Measurements from ENCODE around the gene HOXA2.

HOXA2 gene

DNA sequence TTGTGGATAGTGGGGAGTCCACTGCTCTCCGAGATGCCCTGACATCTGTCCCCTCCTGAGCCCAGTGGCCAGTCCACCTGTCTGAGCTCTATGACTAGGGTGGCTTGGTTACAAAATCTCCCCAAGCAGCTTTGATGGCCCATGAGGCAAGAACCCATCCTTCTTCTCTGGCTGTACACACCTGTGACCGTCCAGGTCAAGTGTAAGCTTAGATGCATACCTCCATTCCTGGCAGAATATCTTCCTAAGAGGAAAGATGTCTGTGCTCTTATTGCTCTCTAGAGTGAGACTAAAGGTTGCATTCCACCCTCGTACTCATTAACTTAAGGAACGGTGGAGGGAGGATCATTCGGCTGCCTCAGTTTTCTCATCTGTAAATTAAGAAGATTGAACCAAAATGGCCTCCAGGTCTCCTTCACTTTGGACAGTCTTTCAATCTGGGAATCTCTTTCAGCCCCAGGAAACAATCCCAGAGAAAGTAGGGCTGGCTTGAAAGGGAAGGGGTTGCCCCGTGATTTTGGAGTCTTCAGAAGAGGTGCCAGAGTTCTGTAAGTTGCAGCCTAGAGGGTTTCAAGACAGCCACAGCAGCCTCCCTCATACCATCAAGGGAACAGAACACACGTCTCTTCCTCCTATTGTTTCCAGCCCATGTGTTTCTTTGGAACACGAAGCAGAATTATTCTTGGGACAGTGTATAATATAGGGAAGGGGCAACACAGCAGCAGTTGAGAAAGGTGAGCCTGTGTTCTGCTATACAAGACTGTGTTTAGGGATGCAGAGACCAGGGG, 22.6 kb upstream of the HOXA2 start:
- no peak for DNase-seq (ENCODE audit: low read depth)

DNA sequence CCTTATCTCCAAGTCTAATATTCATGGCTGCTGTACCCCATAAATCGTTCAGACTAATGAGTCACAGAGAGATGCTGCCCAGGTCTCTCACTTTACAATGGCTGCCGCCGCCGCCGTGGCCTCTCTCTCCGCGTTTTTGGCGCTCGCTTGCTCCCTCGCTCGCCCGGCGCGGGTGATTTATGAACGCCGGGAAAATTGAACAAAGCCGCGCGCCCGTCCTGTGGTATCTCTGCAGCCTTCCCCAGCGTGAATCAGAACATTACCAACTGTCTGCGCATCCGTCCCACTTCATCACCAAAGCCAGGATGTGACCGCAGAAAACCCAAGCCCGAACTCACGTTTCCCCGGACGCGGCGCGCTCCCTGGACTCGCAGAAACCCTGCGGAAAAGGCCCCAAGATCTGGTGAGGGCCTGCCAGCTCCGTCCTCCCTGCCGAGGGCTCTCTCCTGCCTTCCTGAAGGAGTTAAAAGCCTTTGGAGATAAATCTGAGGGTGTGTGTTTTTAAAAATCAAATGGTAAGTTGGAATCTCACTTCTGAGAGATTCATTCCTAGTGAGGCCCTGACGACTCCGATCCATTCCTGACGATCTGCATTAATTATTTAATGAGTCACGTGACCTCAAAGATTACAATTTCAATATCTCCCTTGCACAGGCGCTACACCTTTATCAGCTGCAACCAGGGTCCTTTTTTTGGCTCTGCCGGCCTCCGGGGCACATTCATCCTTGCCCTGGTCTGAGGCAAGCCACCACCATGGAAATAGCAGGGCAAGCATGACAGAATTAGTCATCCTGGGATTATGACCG, 21.8 kb upstream of the HOXA2 start:
- no peak for DNase-seq (ENCODE audit: low read depth)

- no peak for DNase-seq (ENCODE audit: low read depth)
Observed at GRCh38 chr7:27123477-27124053, 21.1 kb upstream of the HOXA2 start.

- no peak for DNase-seq (ENCODE audit: low read depth)
Observed at GRCh38 chr7:27123007-27123476, 20.6 kb upstream of the HOXA2 start.

- DNase-seq (ENCODE audit: low read depth), result no peak
Observed at GRCh38 chr7:27122077-27122910, 19.8 kb upstream of the HOXA2 start.

GRCh38 chr7:27121684-27122076, 19.2 kb upstream of the HOXA2 start:
- DNase-seq (ENCODE audit: low read depth), result no peak

DNA sequence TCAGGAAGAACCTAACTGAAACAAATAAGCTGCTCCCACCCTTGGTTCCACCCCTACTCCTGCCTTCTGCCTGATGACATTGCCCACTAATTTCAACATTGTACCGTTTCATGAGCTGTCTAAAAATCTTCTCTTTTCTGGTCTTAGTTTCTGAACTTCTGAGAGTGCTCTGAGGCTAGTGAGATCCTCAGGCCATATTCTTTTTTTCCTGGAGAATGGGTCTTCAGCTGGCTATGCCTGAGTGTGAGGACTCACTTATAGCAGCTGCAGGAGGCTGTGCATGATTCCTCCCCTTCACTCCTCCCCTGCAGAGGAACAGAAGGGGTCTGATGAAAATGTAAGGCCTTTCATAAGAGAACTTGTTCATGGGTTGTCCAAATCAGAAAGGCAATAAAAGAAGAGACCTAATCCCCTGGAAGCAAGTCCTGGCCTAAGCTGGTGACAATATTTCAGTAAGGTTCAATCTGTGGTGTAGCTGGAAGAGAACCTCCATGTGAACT, 17.0 kb upstream of the HOXA2 start:
- DNase-seq (ENCODE audit: low read depth), result no peak

GRCh38 chr7:27118580-27118979, 16.1 kb upstream of the HOXA2 start:
- no peak for DNase-seq (ENCODE audit: low read depth)

DNA sequence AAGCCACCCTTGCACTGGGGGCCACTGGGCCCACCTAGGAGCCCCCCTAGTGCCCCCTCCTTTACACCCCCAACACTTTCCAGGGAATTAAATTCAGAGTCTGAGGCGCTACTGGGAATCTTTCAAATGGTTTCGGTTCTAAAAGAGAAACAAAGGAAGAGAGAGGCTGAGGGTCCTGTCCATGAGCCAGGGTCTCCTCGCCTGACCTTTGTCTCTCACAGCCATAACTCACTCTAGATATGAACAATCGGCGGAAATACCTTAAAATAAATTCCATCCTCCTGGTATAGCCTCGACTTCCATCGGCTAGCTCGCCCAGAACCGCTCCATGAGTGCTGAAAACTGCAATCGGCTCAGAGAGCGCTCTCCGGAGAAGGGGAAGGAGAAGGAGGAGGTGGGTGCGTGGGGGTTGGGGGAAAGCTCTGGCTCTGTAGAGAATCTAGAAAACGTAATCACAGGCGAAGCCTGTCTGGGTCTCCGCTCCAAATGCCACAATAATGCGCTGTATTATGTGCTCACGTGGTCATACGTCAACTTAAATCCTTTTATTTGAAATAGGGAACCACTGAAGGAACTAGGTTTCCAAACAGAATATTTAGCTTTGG, 15.5 kb upstream of the HOXA2 start:
- DNase-seq (ENCODE audit: low read depth), result no peak

DNA sequence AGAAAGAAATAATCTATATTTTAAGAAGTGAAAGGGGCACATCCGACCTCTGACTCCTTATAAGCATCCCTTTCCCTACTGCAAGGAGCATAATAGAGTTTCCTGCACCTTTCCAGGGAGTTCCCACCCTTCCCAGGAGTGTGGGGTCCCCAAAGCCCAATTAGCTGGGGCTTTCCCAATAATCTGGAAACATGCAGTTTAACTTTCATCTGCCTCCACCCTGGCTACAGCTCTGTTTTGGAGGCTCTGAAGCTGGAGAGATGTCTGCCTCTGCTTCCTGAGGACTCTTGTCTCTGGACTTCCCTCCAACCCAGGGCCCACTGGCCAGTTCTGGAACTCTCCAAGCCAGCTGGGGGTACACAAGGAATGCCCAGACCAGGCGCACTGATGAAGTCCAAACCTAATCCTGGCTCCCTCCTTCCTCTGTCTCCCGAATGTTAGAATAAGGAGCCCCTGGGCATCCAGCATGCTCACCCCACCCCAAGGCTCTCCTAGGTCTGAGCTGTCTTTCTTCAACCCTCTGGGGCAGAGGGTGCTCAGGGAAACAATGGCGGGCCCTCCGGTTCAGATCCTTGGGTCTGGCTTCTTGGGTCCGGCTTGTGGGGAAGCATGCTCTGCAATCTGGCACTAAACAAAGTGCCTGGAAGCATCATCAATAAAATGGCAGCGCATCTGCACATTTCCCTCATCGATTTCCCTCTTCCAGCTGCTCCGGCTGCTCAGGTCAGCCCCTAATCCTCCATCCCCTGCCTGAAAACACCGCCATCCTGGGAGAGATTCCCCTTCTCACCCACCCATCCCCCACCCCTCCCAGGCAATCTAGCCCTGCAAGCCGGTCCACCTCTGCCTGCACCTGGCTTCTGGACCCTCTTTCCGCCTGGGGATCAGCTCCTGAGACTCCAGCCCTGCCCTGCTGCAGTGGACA, 14.7 kb upstream of the HOXA2 start:
- DNase-seq (ENCODE audit: low read depth), result no peak

- DNase-seq (ENCODE audit: low read depth), result no peak
Observed at GRCh38 chr7:27116031-27116961, 13.8 kb upstream of the HOXA2 start.

DNA sequence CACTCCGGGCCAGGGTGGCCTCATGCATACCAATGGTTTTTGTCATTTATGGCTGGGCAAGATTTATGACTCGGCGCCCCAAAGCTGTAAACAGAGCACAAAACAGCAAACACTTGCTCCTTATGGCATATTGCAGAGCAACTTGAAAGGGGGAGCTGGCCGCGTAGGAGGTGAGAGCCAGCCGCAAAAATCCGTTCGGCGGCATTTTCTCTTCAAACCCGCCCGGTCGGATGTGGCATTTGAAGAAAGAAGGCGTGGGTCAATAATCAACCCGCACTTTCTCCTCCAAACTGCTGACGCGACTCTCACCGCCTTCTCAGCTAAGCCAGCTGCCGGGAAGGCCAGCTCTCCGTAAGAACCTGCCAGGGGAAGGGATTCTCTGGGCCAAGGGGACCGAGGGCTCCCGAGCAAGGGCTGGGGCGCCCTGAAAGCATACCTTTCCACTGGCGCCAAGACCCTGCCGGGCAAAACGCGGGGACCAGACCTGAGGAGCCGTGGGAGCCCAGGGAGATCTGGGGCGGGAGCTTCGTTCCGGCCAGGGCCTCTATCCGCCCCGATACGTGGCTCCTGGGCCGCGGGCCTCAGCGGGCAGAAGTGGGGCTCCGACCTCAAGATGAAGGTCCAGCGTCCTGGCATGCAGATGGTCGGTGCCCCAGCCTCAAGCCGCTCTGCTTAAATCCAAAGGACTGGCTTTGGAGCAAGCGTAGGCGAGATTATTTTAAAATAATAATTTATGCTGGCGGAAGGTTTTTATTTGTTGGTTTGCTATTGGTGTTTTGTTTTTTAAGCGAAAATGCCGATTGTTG, 12.9 kb upstream of the HOXA2 start:
- DNase-seq (ENCODE audit: low read depth), result no peak

- DNase-seq (ENCODE audit: low read depth), result no peak
Observed at GRCh38 chr7:27114881-27115220, 12.4 kb upstream of the HOXA2 start.

GRCh38 chr7:27113991-27114769, 11.7 kb upstream of the HOXA2 start:
- DNase-seq (ENCODE audit: low read depth), result no peak

- no peak for DNase-seq (ENCODE audit: low read depth)
Observed at GRCh38 chr7:27112955-27113949, 10.8 kb upstream of the HOXA2 start.

- DNase-seq (ENCODE audit: low read depth), result no peak
Observed at GRCh38 chr7:27112361-27112760, 9.9 kb upstream of the HOXA2 start.

All from stimulated activated CD8-positive, alpha-beta memory T cell treated with anti-CD3 and anti-CD28 coated beads, Interleukin-15, amount 100 ng/mL, for 1 hour (primary cell).